ENCODE measurements around the gene NKAIN1. TPM values are rescaled to one million over a fixed set of nuclear protein-coding genes. Genes with fewer than 3 reads are reported as not detected.
A peak's percentile ranks its signal among the peaks of the same experiment; 100 is the strongest.
"Not testable (repeated sequence)": the region's sequence is repeated elsewhere in the genome, so short reads cannot be mapped to it uniquely, and the experiment has no call there.

Gene NKAIN1
- total RNA-seq, 1 experiment from 2014 or later, result 1.7 TPM

DNA sequence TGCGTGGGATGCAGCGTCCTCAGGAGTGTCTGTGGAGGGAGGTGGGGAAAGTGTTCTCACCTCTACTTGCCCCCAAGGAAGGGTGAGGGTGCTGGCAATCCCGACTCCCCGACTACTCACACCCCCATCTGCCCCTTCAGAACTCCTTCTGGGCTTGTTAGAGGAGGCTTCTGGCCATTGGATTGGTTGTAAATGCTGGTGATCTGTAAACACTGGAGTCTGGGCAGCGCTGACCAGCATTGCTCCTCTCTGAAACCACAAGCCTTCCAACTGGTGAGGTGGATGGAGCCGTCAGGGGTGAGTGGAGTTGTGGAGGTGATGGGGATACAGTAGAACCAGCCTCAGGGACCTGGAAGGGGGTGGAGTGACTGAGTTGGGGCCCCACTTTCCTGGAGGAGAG is 59.3 kb downstream of the NKAIN1 start:
- no peaks in the 10 kb centered on the region for H3K27me3 ChIP-seq (ENCODE audit: control insufficient read depth, insufficient read depth, low read length)
- H3K4me3 ChIP-seq (ENCODE audit: low read depth in 2 of 2, low read length in 2 of 2), result no peak overlapping the region
- no peak for ATAC-seq
- no peak for DNase-seq (ENCODE audit: low read depth, low spot score)
- ChIA-PET POLR2A (no interaction called here), CTCF (no interaction called here)
- intact Hi-C loops (cut with micrococcal nuclease; ENCODE audit: unreplicated experiment) (loop anchor here (5.0 to 10.0 kb wide), 2 partner anchors 54 to 242 kb away; partner anchors contain the start of gene NKAIN1), in situ Hi-C loops (cut with HindIII; ENCODE audit: low pct_unique_long_range_greater_than_20kb, low sequenced_read_pairs) (no loop called here)
- no peaks in the 10 kb centered on the region for H3K9me3 ChIP-seq (ENCODE audit: control insufficient read depth, insufficient read depth, low read depth, low read length)
- H3K27ac ChIP-seq (ENCODE audit: low read length), result no peak overlapping the region
- H3K4me1 ChIP-seq (ENCODE audit: control insufficient read depth, insufficient read depth, low read length), result 0 out of 2 replicates have a peak, but pooled peaks cover 4% of the 10 kb centered on the region
- TF ChIP-seq REST (IDR thresholded peaks at IDR 0.05; ENCODE audit: insufficient read depth in 1 of 2, low read depth in 2 of 2, low read length in 1 of 2) (peak in 1 of 2 experiments; percentile 53; a peak in 2 of 4 replicates), TCF7L2 (IDR thresholded peaks at IDR 0.05; ENCODE audit: low read depth, low read length) (no peak), SIN3A (IDR thresholded peaks at IDR 0.05; ENCODE audit: borderline replicate concordance, insufficient read depth, low read depth, low read length) (no peak), POLR2AphosphoS5 (IDR thresholded peaks at IDR 0.05; ENCODE audit: low read depth, low read length) (no peak)
- TF ChIP-seq, protein P1, sequence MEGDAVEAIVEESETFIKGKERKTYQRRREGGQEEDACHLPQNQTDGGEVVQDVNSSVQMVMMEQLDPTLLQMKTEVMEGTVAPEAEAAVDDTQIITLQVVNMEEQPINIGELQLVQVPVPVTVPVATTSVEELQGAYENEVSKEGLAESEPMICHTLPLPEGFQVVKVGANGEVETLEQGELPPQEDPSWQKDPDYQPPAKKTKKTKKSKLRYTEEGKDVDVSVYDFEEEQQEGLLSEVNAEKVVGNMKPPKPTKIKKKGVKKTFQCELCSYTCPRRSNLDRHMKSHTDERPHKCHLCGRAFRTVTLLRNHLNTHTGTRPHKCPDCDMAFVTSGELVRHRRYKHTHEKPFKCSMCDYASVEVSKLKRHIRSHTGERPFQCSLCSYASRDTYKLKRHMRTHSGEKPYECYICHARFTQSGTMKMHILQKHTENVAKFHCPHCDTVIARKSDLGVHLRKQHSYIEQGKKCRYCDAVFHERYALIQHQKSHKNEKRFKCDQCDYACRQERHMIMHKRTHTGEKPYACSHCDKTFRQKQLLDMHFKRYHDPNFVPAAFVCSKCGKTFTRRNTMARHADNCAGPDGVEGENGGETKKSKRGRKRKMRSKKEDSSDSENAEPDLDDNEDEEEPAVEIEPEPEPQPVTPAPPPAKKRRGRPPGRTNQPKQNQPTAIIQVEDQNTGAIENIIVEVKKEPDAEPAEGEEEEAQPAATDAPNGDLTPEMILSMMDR (IDR thresholded peaks at IDR 0.05), result no peak
- H3K36me3 ChIP-seq (ENCODE audit: control insufficient read depth, insufficient read depth, low read length), result no peaks in the 10 kb centered on the region
- no TSS peak for BruUV-seq (replicated peaks)

DNA sequence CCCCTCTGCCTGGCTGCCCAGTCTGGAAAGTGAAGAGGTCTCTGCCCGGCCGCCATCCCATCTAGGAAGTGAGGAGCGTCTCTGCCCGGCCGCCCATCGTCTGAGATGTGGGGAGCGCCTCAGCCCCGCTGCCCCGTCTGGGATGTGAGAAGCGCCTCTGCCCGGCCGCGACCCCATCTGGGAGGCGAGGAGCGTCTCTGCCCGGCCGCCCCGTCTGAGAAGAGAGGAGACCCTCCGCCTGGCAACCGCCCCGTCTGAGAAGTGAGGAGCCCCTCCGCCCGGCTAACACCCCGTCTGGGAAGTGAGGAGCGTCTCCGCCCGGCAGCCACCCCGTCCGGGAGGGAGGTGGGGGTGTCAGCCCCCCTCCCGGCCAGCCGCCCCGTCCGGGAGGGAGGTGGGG is 63.4 kb downstream of the NKAIN1 start:
- H3K4me1 ChIP-seq (ENCODE audit: control insufficient read depth, insufficient read depth, low read length); POLR2A ChIA-PET; DNase-seq (ENCODE audit: low read depth, low spot score); H3K9me3 ChIP-seq (ENCODE audit: control insufficient read depth, insufficient read depth, low read depth, low read length); H3K27me3 ChIP-seq (ENCODE audit: control insufficient read depth, insufficient read depth, low read length); H3K4me3 ChIP-seq (ENCODE audit: low read depth in 2 of 2, low read length in 2 of 2); H3K27ac ChIP-seq (ENCODE audit: low read length); intact Hi-C loops (cut with micrococcal nuclease; ENCODE audit: unreplicated experiment); BruUV-seq (replicated peaks); in situ Hi-C loops (cut with HindIII; ENCODE audit: low pct_unique_long_range_greater_than_20kb, low sequenced_read_pairs); CTCF ChIA-PET; ATAC-seq; H3K36me3 ChIP-seq (ENCODE audit: control insufficient read depth, insufficient read depth, low read length): not testable (repeated sequence)

DNA sequence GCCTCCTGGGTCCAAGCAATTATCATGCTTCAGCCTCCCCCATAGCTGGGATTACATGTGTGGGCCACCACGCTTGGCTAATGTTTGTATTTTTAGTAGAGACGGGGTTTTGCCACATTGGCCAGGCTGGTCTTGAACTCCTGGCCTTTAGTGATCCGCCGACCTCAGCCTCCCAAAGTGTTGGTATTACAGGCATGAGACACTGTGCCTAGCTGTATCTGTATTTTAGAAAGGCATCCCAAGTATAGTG is 69.3 kb downstream of the NKAIN1 start:
- Histone ChIP-seq H3K36me3 (ENCODE audit: control insufficient read depth, insufficient read depth, low read length) (no peaks in the 10 kb centered on the region), H3K4me3 (ENCODE audit: low read depth in 2 of 2, low read length in 2 of 2) (no peak overlapping the region), H3K9me3 (ENCODE audit: control insufficient read depth, insufficient read depth, low read depth, low read length) (no peaks in the 10 kb centered on the region), H3K27ac (ENCODE audit: low read length) (no peak overlapping the region), H3K27me3 (ENCODE audit: control insufficient read depth, insufficient read depth, low read length) (no peaks in the 10 kb centered on the region), H3K4me1 (ENCODE audit: control insufficient read depth, insufficient read depth, low read length) (peaks cover 4% of the 10 kb centered on the region; the same call in 1 of the 2 replicates)
- no peak for DNase-seq (ENCODE audit: low read depth, low spot score)
- POLR2A ChIA-PET, result no interaction called here
- no peak for ATAC-seq
- intact Hi-C loops (cut with micrococcal nuclease; ENCODE audit: unreplicated experiment) (no loop called here), in situ Hi-C loops (cut with HindIII; ENCODE audit: low pct_unique_long_range_greater_than_20kb, low sequenced_read_pairs) (no loop called here)
- no peak for TF ChIP-seq SIN3A (IDR thresholded peaks at IDR 0.05; ENCODE audit: borderline replicate concordance, insufficient read depth, low read depth, low read length)
- TF ChIP-seq TCF7L2 (IDR thresholded peaks at IDR 0.05; ENCODE audit: low read depth, low read length), result no peak
- CTCF ChIA-PET, result no interaction called here
- BruUV-seq (replicated peaks), result no TSS peak
